Measurements from ENCODE around the gene HRC.

GRCh38 chr19:49132974-49133609 lies 22.1 kb downstream of the HRC start:
- TF ChIP-seq, protein P1, sequence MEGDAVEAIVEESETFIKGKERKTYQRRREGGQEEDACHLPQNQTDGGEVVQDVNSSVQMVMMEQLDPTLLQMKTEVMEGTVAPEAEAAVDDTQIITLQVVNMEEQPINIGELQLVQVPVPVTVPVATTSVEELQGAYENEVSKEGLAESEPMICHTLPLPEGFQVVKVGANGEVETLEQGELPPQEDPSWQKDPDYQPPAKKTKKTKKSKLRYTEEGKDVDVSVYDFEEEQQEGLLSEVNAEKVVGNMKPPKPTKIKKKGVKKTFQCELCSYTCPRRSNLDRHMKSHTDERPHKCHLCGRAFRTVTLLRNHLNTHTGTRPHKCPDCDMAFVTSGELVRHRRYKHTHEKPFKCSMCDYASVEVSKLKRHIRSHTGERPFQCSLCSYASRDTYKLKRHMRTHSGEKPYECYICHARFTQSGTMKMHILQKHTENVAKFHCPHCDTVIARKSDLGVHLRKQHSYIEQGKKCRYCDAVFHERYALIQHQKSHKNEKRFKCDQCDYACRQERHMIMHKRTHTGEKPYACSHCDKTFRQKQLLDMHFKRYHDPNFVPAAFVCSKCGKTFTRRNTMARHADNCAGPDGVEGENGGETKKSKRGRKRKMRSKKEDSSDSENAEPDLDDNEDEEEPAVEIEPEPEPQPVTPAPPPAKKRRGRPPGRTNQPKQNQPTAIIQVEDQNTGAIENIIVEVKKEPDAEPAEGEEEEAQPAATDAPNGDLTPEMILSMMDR (IDR thresholded peaks at IDR 0.05) = no peak
- no peak for TF ChIP-seq POLR2A (IDR thresholded peaks at IDR 0.05)
- TF ChIP-seq EP300 (IDR thresholded peaks at IDR 0.05) = no peak

Data from suprapubic skin (tissue), 3 donors.